Measurements from ENCODE around the gene OR2S2.

DNA sequence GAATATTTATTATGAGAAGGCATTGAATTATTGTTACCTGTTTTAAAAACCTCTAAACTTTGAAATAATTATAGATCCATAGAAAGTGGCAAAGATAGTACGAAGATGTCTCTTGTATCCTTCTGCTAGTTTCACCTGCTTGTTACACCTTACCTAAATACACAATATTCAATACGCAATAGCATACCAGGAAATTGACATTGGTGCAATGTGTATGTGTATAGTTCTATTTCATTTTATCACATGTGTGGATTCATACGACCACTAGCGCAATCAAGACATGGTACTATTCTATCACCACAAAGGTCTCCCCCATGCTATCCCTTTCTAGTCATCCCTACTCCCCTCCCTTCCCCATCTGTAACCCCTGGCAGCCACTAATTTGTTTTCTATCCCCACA is 8.5 kb upstream of the OR2S2 start:
- TF ChIP-seq, protein P1, sequence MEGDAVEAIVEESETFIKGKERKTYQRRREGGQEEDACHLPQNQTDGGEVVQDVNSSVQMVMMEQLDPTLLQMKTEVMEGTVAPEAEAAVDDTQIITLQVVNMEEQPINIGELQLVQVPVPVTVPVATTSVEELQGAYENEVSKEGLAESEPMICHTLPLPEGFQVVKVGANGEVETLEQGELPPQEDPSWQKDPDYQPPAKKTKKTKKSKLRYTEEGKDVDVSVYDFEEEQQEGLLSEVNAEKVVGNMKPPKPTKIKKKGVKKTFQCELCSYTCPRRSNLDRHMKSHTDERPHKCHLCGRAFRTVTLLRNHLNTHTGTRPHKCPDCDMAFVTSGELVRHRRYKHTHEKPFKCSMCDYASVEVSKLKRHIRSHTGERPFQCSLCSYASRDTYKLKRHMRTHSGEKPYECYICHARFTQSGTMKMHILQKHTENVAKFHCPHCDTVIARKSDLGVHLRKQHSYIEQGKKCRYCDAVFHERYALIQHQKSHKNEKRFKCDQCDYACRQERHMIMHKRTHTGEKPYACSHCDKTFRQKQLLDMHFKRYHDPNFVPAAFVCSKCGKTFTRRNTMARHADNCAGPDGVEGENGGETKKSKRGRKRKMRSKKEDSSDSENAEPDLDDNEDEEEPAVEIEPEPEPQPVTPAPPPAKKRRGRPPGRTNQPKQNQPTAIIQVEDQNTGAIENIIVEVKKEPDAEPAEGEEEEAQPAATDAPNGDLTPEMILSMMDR (IDR thresholded peaks at IDR 0.05), result no peak
- TF ChIP-seq POLR2A (IDR thresholded peaks at IDR 0.05) (no peak), POLR2AphosphoS5 (IDR thresholded peaks at IDR 0.05) (no peak)
